Measurements from ENCODE around the gene GMDS.

GRCh38 chr6:2102966-2103365, 142.4 kb downstream of the GMDS start:
- TF ChIP-seq CTCF (IDR thresholded peaks at IDR 0.05; ENCODE audit: borderline replicate concordance, extremely low read depth, low read length, poor library complexity, severe bottlenecking) (no peak), EZH2 (IDR thresholded peaks at IDR 0.05; ENCODE audit: borderline replicate concordance, low read depth, low read length, severe bottlenecking) (no peak)

All from DND-41 (cell line).